ENCODE measurements around the gene FGF3.

Gene FGF3

GRCh38 chr11:69822676-69823494 lies 3.7 kb upstream of the FGF3 start:
- no peak for FAIRE-seq

- FAIRE-seq, result no peak
Observed at GRCh38 chr11:69821511-69822040, 2.4 kb upstream of the FGF3 start.

GRCh38 chr11:69820441-69820840 lies 1.2 kb upstream of the FGF3 start:
- no peak for FAIRE-seq

- no peak for FAIRE-seq
Observed at GRCh38 chr11:69819541-69820070, 390 bp upstream of the FGF3 start.

GRCh38 chr11:69818231-69818602 lies 999 bp downstream of the FGF3 start:
- no peak for FAIRE-seq

- no peak for FAIRE-seq
Observed at GRCh38 chr11:69817265-69818230, 1.7 kb downstream of the FGF3 start.

- FAIRE-seq, result no peak
Observed at GRCh38 chr11:69816671-69817070, 2.5 kb downstream of the FGF3 start.

GRCh38 chr11:69815973-69816372 lies 3.2 kb downstream of the FGF3 start:
- no peak for FAIRE-seq

- FAIRE-seq, result no peak
Observed at GRCh38 chr11:69814902-69815301, 4.3 kb downstream of the FGF3 start.

GRCh38 chr11:69814411-69814810 lies 4.8 kb downstream of the FGF3 start:
- no peak for FAIRE-seq

- no peak for FAIRE-seq
Observed at GRCh38 chr11:69813839-69814238, 5.4 kb downstream of the FGF3 start.

- no peak for FAIRE-seq
Observed at GRCh38 chr11:69812946-69813345, 6.3 kb downstream of the FGF3 start.

GRCh38 chr11:69812256-69812655 lies 7.0 kb downstream of the FGF3 start:
- FAIRE-seq, result no peak

- no peak for FAIRE-seq
Observed at GRCh38 chr11:69811431-69811830, 7.8 kb downstream of the FGF3 start.

GRCh38 chr11:69810289-69811118 lies 8.7 kb downstream of the FGF3 start:
- no peak for FAIRE-seq

- FAIRE-seq, result no peak
Observed at GRCh38 chr11:69808667-69809086, 10.5 kb downstream of the FGF3 start.

GRCh38 chr11:69807106-69807815 lies 12.0 kb downstream of the FGF3 start:
- FAIRE-seq, result no peak

- FAIRE-seq, result no peak
Observed at GRCh38 chr11:69804769-69805508, 14.3 kb downstream of the FGF3 start.

- no peak for FAIRE-seq
Observed at GRCh38 chr11:69803604-69804218, 15.5 kb downstream of the FGF3 start.

- no peak for FAIRE-seq
Observed at GRCh38 chr11:69803022-69803421, 16.2 kb downstream of the FGF3 start.

Measured in G401.6 (cell line).